HG03139 (cell line): ENCODE measurements around the gene PCBP2.

Source experiments
- ATAC-seq: cut with Tn5 transposase; IDR thresholded peaks from one replicate; pipeline ENCODE4 v1.9.1; 2021; ENCODE audit not compliant: unreplicated experiment

PCBP2 gene

DNA sequence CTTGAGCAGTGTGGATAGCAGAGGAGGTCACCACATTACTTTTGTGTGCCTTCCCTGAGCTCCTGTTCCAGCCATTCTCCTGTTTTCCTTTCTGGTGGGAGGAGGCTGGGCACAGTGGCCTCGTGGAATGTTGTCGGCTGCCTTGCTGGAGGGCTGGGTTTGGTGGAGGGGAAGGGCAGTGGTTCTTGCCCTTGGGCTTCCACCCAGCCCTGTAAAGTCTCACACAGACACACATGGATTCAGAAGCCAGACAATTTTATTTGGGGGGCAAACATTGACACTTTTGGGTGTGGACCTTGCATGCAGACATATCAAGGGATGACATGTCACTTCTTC lies 54.5 kb downstream of the PCBP2 start:
- ATAC-seq = no peak

DNA sequence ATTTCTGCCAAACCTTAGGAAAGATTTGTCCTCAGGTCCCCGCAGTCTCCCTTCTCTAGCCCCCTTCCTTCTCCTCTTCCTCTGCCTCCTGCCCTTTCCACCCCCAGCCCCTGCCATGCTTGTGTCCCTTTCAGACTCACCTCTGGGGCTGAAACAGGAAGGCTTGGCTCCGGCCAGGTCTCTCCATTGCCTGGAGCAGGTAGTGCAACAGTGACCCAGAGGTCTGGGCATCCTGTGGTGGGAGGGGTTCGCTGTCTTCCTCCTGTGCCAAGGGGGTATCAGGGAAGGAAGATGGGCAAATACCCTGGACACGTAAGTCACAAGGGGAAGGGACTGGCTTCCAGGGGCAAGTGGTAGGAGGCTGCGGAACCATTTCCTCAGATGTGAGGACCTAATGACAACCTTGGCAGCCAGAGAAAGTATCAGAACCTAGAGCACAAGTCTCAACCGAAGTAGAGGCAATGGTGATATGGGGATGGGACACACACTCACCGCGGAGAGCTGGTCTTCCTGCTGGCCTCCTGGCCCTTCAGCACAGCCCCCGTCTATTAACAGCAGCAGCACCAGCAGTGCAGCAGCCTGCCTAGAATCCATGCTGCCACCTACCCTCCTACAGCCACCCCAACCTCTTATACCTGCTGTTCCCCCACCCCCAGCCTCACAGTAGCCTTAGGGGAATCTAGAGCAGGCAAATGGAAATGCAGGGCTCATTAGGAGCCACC lies 55.1 kb downstream of the PCBP2 start, which contains the start of gene NPFF:
TSS of gene NPFF (minus strand) at position 604 of the 722 bp plus-strand sequence. CDS start at position 594, 10 bp downstream.
- no peak for ATAC-seq

DNA sequence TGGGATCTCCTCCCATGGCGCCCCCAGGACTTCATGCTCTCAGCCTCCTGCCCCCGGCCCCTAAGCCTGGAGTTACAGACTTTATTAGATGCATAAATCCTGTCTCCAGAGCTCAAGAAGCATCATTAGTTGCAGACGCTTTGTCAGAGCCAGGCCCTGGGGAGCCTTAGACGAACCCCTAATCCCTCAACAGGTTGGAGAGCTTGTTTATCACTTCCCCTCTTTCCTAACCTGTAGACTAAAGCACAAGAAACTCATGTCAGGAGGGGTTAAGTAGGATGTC lies 55.6 kb downstream of the PCBP2 start:
- no peak for ATAC-seq

DNA sequence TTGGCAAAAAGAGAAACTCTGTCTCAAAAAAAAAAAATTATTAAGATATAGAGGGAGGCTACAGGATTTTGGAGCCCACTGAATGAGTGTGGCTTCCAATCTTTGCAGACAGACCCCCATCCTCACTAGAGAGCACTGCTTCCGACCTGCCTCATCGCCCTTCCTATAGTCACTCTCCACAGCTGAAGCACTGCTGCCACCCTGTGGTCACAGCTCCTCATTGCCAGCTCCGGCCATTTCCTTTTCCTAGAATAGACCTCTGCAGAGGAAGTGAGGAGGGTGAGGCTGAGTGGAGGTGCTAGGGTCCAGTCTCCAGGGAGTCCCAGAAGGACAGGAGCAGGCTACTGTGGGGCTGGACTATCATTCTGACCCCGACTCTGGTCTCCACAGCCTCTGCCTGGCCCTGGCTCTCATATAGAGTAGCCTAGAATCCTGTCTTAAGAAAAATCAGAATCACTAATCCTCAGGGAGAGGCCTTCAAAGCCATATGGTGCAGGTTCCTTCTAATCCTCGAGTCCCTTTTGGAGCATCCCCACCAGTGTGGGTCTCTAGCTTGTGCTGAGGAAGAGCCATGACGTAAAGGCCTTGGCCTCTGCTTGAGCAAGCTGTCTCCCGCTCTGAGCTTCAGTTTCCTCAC lies 56.8 kb downstream of the PCBP2 start:
- ATAC-seq = peak; percentile 75

DNA sequence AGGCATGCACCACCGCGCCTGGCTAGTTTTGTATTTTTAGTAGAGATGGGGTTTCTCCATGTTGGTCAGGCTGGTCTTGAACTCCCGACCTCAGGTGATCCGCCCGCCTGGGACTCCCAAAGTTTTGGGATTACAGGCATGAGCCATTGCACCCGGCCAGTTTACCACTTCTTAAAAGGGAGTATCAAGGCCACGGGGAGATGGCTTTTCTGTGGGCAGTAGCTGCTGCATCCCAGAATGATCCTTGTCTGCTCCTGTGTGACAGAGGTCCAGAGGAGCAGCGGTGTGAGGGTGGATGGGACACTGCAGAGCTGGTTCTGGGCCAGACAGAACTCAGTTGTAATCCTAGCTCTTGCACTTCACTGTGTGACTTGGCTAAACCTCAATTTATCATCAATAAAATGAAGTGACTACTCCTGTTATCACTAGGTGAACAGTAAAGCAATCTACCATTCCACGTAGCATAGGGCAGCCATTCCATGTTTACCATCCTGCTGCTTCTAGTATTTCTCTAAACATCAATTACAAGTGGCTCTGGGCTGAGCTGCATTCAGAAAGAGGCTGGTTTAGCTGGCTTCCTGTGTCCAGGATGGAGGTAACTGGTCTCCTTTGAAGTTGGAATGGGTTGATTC lies 58.4 kb downstream of the PCBP2 start:
- no peak for ATAC-seq

DNA sequence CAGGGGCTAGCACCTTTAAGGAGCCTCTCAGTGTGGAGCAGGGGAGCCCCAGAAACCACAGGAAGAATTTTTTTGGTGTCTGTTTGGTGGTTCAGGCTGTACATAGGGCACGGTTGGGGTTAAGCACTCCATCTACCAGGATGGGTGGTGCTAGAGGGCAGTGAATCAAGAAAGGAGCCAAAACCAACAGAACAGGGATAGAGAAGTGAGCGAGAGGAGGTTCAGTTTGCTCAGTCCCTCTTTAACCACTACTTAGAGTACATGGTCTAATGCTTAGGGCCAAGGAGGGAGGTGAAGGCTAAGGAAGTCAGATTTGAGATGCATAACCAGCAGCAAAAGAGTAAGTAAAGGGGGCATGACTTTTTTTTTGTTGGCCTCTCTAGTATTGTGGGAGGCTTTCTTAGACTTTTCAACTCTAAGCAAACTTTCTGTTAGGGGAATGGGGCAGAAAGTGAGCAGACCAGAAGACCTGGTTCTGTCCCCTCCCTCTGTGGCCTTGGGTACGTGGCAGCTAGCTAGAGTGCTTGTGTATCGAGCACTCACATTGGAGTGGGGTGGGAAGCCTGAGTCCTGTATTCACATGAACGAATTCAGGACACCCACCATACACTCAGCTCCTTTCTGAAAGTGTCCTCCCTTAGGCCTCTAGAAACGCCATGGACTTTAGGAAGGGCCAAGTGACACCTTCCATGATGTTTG lies 62.0 kb downstream of the PCBP2 start:
- ATAC-seq = no peak

DNA sequence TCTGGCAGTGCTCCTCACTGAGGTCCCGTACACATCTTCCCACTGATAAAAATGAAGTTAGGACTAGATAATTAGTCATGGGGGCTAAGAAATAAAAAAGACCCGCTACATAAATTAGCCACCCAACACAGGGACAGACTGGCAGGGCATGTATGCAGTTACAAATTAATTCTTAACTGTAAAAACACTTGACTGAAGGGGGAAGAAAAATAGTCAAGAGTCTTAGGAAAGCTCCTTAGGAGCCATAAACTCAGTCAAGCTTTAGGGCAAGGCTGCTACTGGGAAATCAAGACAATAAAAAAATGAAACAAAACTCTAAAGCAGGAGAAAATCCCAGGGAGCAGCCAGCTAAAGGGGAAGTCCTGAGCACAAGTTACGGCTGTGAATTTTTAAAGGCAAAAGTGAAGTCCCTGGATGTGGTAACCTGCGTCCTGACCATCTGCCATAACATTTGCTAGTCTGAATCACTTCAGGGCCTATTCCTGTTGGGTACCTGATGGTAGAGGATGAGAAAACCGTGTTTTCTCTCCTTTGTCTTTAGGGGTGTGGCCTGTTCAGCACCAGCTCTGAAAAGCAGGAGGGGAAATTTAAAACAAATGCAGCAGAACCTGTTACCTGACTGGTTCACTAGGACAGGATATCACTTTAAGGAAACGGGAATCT lies 62.9 kb downstream of the PCBP2 start:
- ATAC-seq = no peak

DNA sequence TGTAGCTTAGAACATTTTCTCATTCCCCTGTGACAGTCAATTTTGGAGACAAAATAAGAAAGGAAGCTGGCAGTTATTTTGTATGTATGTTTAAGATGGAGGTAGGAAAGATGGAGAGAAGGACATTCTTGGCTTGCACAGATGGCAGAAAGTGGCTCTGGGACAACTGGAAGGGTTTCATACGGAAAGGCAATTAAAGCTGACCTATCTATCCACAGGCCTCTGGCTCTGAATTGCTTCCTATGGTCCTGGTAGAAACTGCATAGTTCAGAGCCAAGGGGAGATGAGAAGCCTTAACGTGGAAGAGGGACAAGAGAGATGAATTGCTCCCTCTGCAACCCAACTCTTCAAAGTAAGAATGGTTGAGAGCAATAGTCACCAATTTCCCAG lies 63.4 kb downstream of the PCBP2 start:
- ATAC-seq = no peak

DNA sequence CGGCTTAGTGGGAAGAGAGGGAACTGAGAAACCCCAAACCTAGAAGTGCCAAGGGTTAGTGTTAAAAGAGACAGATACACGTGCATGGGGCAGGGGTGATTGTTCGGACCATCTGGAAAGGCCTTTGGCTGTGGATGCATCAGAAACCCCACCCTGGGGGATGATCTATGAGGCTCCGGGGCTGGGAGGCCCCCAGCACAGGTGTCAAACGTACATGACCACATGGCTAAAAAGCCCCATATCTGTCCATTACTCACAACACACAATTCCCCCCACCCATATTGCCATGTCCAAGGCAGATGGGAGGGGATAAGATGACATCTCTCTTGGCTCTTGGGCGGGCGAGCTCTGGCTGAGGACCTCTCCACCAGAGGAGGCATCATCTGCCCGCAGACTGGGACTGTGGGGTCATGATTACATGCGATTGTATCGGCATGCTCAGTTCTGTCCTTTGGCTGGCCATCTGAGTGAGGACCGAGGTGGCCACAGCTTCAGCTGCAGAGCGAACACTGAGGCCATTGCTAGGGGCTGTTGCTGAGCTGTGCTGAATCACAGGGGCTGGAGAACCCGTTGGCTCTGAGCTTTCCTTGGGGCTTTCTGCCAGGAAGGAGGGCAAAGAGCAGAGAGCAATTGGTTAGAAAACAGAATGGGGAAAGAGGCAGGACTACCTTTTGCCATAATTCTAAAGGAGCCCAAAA lies 65.0 kb downstream of the PCBP2 start:
- ATAC-seq = no peak

DNA sequence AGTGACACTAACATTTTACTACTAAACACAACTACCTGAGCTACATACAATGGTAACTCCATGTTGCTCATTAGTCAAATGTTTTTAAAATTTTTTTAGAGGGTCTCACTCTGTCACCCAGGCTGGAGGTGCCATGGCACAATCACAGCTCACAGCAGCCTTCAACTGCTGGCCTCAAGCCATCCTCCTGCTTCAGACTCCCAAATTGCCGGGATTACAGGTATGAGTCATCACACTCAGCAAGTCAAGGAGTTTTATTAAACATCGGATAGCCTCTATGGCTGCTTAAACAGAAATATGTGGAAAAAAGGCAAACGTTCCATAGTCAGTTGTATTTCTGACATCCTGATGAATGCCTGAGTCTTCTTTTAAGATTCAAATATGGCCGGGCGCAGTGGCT lies 66.5 kb downstream of the PCBP2 start:
- ATAC-seq = no peak

DNA sequence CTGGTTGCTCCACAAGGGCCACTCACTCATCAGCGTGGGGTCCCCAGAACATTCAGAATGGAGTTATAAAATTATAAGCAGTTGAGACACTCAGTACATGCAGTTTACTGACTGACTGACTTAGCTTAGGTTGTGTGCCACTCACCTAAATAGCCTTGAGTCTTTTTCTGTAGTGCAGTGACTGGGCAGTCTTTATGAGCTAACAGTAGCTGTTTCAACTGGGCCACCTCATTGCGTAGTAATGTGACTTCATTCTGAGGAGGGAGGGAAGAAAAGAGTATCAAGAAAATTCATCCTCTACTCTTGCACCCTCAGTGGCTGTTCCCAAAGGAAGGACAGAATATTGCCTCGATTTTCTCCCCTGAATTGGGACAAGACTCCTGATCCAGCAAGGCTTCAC lies 71.2 kb downstream of the PCBP2 start:
- no peak for ATAC-seq

DNA sequence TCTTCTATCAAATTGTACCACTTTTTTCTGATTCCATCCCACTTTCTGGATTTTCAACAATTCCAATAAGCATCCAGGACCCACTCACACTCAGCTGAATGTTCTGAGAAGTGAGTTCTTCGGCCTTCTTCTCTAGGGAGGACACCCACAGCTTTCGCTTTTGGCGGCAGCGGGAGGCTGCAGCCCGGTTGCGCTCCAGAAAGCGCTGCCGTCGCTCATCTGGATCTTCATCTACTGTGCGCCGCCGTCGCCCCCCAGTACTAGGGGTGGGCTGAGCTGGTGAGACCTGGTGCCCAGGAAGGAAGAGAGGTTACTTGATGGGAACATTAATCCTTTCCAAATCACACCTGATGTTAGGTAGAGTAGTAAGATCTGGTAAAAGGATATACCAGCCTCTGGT lies 72.6 kb downstream of the PCBP2 start:
- no peak for ATAC-seq

DNA sequence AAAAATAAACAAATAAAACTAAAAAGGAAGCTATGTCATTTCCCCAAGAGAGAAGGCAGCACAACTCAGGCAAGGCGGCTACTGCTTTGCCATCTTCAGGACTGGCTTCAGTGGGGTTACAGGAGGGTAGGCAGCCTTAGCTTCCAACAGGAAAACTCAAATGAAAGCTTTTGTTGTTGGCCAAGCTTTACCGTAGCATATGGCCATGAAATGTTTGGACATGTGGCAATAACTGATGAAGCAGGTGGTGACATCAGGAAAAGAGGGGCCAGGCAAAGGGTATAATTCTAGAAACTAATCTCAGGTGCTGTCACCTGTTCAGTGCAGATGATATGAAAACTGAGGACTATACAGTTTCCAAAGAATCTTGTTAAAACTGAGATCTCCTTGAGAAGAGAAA lies 78.2 kb downstream of the PCBP2 start:
- ATAC-seq = no peak
